Measurements from ENCODE around the gene EIF2B2.

Gene EIF2B2

DNA sequence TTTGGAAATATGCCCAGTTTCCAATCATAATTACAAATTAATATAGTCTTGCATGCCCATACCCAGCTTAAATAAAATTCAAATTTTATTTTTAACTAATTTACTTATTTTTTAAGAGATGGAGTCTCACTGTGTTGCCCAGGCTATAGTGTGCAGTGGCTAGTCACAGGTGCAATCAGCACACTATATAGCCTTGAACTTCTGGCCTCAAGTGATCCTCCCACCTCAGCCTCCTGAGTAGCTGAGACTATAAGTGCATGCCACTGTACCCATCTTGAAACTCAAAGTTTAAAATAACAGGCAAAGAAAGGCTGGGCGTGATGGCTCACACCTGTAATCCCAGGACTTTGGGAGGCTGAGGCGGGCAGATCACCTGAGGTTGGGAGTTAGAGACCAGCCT lies 38.2 kb downstream of the EIF2B2 start:
- TF ChIP-seq, protein P1, sequence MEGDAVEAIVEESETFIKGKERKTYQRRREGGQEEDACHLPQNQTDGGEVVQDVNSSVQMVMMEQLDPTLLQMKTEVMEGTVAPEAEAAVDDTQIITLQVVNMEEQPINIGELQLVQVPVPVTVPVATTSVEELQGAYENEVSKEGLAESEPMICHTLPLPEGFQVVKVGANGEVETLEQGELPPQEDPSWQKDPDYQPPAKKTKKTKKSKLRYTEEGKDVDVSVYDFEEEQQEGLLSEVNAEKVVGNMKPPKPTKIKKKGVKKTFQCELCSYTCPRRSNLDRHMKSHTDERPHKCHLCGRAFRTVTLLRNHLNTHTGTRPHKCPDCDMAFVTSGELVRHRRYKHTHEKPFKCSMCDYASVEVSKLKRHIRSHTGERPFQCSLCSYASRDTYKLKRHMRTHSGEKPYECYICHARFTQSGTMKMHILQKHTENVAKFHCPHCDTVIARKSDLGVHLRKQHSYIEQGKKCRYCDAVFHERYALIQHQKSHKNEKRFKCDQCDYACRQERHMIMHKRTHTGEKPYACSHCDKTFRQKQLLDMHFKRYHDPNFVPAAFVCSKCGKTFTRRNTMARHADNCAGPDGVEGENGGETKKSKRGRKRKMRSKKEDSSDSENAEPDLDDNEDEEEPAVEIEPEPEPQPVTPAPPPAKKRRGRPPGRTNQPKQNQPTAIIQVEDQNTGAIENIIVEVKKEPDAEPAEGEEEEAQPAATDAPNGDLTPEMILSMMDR (IDR thresholded peaks at IDR 0.05; ENCODE audit: control extremely low read depth, extremely low read depth, low read depth, missing control alignments) = no peak
- ChIA-PET POLR2A (no interaction called here), CTCF (interaction anchor here (1.2 kb wide), 1 partner anchor 8 kb away, joined by 4 read pairs; no protein-coding TSS in a partner anchor)
- DNase-seq (ENCODE audit: extremely low spot score) = no peak

DNA sequence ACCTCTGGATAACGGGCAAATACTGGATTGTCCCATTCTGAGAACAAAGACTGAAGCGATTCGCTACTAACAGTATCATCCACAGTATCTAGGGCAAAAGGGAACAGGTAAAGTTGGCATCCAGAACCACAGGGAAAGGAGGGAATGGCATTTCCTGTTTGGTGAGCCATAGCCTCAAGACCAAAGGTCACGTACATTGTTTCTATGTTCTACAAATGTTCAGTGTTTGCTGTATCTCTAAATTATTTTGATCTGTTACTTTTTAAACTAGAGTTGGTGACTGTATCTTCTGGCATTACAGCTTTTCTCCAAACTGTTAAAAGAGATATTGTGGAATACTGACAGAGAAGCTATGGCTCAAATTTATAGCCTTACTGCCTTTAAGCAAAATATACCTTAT lies 38.9 kb downstream of the EIF2B2 start:
- POLR2A ChIA-PET = no interaction called here
- CTCF ChIA-PET = no interaction called here
- TF ChIP-seq, protein P1 (IDR thresholded peaks at IDR 0.05; ENCODE audit: control extremely low read depth, extremely low read depth, low read depth, missing control alignments) = no peak
- DNase-seq (ENCODE audit: extremely low spot score) = no peak

- TF ChIP-seq, protein P1 (IDR thresholded peaks at IDR 0.05; ENCODE audit: control extremely low read depth, extremely low read depth, low read depth, missing control alignments) = no peak
- POLR2A ChIA-PET = no interaction called here
- CTCF ChIA-PET = no interaction called here
- DNase-seq (ENCODE audit: extremely low spot score) = no peak
These were observed 39.3 kb downstream of the EIF2B2 start for GRCh38 chr14:75042035-75042434.

DNA sequence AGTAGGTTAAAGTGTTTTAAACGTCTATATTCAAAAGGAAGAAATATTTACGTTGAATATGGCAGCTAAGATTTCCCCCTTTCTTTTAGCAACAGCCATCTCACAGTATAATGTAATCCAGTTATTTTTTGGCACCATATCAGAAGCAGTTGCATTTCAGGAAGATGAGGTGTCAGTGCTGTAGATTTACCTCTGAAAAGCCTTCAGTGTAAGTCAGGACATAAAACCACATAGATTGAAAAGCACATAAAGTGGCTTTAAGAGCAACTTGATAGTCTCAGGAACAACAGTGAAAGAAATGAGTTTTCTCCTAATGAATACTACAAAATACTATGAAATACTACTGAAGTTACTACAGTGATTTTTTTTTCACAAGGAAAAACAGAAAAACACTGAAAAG lies 41.6 kb downstream of the EIF2B2 start:
- TF ChIP-seq, protein P1 (IDR thresholded peaks at IDR 0.05; ENCODE audit: control extremely low read depth, extremely low read depth, low read depth, missing control alignments) = no peak
- no peak for DNase-seq (ENCODE audit: extremely low spot score)
- CTCF ChIA-PET = interaction anchor here (1.0 kb wide), 1 partner anchor 14 kb away, joined by 3 read pairs; no protein-coding TSS in a partner anchor
- POLR2A ChIA-PET = no interaction called here

DNA sequence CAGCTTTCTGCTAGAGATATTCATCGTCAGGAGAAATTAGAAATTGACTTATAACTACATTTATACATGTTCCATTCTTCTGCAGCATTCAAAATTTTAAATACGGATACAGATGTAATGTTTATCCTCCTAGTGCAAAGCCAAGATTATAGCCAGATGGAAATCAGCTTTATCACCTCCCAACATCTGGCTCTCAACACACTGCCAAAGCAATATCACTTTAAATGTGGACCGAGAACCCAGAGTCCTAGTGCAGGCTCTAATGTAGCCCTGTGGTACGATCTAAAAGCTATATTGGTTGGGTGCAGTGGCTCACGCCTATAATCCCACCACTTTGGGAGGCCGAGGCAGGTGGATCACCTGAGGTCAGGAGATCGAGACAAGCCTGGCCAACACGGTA lies 42.0 kb downstream of the EIF2B2 start:
- TF ChIP-seq, protein P1 (IDR thresholded peaks at IDR 0.05; ENCODE audit: control extremely low read depth, extremely low read depth, low read depth, missing control alignments) = no peak
- POLR2A ChIA-PET = no interaction called here
- CTCF ChIA-PET = interaction anchor here (1.0 kb wide), 1 partner anchor 14 kb away, joined by 3 read pairs; no protein-coding TSS in a partner anchor
- no peak for DNase-seq (ENCODE audit: extremely low spot score)

DNA sequence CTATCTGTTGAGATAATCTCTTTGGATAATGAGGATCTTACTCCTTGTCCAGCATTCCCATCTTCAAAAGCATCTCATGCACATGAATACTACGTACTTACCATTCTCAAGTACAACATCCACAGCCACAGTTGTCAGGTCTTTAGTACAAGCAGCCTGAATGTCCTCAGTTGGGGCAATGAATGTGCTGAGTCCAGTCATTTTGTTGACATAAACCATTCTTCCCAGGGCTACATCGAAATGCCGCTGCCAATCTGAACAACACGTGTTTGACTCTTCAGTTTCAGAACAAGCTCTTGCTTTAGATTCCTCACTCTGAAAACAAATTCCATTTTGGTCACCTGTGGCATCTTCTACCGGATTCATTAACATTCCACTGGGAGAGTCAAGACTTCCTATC lies 43.6 kb downstream of the EIF2B2 start:
- POLR2A ChIA-PET = interaction anchor here (0.6 kb wide), 1 partner anchor 109 kb away, joined by 4 read pairs; no protein-coding TSS in a partner anchor
- DNase-seq (ENCODE audit: extremely low spot score) = no peak
- CTCF ChIA-PET = no interaction called here
- TF ChIP-seq, protein P1 (IDR thresholded peaks at IDR 0.05; ENCODE audit: control extremely low read depth, extremely low read depth, low read depth, missing control alignments) = no peak

DNA sequence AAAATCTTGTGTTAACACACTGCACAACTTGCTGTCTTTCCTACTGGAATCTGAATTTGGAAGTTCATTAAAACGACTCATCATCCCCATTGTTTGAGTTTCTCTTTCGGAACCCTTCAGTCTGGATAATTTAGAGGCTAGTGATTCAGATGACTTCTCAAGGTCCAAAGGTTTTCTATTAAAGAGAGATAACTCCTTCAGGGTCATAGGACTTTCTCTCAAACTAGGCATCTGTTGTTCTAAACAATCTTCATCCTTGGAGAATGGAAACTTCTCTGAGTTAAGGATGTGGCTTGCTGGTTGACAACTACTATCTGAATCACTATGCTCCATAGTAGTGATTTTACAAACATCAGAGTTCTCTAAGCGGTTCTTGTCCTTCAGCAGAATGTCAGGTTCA lies 44.2 kb downstream of the EIF2B2 start:
- TF ChIP-seq, protein P1 (IDR thresholded peaks at IDR 0.05; ENCODE audit: control extremely low read depth, extremely low read depth, low read depth, missing control alignments) = no peak
- ChIA-PET CTCF (no interaction called here), POLR2A (interaction anchor here (0.6 kb wide), 1 partner anchor 108 kb away, joined by 4 read pairs; no protein-coding TSS in a partner anchor)
- DNase-seq (ENCODE audit: extremely low spot score) = no peak
